GM19193 (cell line): ENCODE data around the gene MOGAT3.

Experiments used
- POLR2A ChIP-seq: IDR thresholded peaks from 4 replicates; pipeline ENCODE4 v1.6.1; 2011; ENCODE audit not compliant: insufficient read depth, insufficient read length; ENCODE audit errors: extremely low read depth

The MOGAT3 gene, protein sequence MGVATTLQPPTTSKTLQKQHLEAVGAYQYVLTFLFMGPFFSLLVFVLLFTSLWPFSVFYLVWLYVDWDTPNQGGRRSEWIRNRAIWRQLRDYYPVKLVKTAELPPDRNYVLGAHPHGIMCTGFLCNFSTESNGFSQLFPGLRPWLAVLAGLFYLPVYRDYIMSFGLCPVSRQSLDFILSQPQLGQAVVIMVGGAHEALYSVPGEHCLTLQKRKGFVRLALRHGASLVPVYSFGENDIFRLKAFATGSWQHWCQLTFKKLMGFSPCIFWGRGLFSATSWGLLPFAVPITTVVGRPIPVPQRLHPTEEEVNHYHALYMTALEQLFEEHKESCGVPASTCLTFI

DNA sequence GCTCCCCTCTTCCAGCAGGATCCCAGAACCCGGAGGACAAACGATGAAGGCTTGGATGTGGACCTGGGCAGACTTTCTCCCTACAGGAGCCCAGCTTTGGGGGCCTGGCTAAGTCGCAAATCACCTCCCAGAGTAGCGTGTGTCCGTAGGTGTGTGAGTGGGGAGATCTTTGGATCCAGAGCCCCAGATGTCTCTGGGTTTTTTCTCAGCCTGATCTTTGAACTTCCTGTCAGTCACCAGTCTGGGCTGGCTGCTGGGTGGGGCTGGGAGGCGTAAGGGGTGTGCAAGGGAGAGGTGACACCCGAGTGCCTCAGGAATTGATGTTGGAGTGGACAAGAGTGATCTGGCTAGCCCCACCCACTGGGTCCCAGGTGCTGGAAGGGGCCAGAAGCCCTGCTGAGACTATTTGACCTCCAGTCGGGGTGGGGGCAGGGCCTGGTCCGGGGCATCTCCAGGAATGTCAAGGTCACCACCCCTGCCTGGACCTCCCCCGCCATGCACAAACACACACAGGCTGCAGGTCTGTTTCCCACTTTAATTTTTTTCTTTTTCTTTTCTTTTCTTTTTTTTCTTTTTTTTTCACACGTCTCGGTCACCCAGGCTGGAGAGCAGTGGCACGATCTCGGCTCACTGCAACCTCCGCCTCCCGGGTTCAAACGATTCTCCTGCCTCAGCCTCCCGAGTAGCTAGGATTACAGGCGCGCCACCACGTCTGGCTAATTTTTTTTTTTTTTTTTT lies at the start of gene MOGAT3:
MOGAT3 (minus strand) TSS at position 175 of the 738 bp plus-strand sequence. CDS start 182 bp downstream, outside the sequence.
- TF ChIP-seq POLR2A: no peak

DNA sequence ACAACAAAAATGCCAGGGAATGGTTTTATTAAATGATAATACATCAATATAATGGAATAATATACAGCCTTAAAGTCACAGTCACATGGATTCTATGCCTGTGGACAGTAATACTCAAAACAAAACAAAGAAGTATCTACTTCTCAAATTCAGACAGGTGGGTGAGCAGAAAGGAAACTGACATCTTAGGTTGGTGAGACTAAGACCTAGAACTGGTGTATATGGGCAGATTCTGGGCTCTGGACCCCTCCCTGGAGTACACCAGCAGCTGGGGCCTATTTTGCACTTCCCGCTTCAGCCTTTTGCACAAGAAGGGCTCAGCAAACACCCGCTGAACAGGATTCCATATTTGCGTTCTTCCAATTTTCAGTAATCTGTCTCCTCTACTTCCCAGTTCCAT lies 49.5 kb upstream of the MOGAT3 start:
- no peak for TF ChIP-seq POLR2A

DNA sequence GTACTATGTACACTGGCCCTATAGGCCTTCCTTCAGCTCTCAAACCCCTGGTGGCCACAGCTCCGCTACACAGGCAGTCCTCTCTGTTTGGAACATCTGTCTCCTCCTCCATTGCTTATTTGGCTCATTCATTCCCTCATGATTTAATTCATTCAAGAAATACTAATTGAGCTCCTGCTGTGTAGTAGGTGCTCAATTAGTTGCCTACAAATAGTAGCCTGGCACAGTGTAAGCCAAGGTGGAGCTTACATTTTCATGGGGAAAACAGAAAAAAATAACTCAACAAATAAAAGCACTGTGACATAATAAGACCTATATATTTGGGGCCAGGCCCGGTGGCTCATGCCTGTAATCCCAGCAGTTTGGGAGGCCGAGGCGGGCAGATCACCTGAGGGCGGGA lies 47.4 kb upstream of the MOGAT3 start:
- no peak for TF ChIP-seq POLR2A

DNA sequence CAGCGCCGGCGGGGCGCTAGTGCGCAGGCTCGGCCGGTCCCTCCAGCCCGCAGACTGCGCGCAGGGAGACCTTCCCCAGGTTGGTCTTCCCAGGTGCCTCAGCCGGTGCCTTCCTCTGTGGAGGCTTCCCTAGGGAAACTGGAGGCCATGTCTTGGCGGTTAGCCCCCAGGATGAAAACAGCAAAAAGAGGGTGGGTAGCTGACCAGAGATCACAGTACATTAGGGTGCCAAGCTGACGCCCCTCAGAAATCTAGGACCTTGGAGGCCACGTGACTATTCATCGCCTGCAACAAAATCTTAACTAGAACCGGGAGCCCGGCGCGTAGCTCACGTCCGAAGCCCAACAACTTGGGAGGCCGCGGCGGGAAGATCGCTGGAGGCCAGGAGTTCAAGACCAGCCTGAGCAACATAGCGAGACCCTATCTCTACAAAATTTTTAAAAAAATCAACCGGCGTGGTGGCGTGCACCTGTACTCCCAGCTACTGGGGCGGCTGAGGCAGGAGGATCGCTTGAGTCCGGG lies 44.4 kb upstream of the MOGAT3 start:
- no peak for TF ChIP-seq POLR2A

DNA sequence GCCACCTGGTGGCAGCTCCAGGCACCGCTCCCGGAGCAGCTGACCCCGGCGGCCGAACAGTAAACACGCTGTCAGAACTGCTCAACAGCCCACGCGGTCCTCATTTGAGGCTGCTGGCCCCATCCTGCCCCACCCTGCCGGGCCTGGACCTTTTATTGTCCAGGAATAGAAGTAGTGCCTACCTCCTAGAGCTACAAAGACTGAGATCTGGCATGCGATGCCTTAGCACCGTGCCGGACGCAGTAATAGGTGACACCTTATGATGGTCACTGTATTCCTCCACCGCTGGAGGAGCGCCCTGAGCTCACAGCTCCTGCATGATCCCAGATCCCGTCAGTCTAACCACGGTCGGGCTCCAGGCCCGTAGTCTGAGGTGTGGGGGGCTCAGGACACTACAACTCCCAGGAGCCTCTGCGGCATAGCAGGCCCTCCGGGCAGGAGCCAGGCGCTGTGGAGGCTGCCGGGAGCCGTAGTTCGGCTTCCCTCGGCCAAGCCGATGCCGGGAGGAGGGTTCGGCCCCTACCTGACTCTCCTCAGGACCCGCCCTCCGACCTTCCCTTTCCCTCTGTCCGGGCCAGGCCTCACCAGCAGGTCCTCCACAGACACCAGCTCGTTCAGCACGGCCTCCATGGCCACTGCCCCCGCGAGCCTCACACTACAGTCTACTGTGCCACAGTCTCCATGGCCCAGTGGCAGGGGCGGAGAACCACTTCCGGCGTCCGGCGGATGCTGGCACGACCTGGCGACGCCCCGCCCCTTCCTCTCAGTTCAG lies 43.7 kb upstream of the MOGAT3 start, which contains the start of gene FIS1:
FIS1 (minus strand) TSS at position 707 of the 772 bp plus-strand sequence; CDS start at position 630, 77 bp downstream.
- peak; percentile 87 for TF ChIP-seq POLR2A

DNA sequence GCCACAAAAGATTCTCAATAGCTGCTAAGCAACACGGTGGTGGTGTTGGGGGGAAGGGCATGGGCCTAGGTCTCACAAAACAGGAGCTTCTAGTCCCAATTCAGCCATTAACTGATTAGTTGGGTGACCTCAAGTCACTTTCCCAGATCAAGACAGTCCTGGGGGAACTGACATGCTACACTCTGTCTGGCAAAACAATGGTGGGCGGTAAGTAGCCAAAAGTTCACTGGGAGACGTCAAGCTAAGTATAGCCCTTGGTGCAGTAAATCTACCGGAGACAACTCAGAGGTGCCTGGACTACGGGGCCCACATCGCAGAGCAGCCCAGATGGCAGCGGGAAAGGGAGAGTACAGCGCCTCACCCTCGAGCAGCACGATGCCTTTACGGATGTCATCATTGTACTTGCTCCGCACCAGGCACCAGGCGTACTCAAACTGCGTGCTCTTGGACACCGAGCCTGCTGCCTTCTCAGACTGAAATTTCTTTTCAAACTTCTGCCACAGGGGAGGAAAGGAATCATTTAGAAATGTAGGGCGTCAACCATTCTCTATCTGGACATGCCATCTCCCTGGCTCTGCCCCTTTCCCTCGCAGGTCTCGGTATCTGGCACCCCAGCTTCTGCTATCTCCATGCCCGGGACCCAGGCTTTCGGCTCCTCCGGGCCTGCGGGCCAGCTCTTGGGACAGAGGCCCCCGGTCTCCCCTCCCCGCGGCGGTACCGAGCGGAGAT lies 43.0 kb upstream of the MOGAT3 start:
- no peak for TF ChIP-seq POLR2A

DNA sequence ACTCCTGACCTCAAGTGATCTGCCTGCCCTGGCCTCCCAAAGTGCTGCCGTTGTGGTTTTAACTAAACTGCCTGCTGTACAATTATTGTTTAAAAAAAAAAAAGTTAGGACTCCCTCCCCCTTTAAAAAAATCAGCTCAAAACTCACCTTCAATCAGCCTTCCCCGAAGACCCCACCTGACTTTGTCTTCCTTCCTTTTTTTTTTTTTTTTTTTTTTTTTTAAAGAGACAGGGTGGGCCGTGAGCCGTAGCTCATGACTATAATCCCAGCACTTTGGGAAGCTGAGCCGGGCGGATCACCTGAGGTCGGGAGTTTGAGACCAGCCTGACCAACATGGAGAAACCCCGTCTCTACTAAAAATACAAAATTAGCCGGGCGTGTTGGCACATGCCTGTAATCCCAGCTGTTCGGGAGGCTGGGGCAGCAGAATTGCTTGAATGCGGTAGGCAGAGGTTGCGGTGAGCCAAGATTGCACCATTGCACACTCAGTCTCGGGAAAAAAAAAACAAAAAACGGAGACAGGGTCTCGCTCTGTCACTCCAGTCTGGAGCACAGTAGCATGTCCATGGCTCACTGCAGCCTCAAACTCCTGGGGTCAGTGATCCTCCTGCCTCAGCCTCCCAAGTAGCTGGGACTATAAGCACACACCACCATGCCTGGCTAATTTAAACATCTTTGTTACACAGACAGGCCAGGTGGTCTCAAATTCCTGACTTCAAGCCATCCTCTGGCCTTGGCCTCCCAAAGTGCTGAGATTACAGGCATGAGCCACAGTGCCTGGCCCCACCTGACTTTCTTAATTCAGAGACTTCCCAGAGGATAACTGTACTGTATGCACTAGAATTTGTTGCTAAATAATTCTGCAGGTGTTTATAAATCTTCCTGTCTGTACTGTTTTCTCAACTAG lies 40.9 kb upstream of the MOGAT3 start:
- no peak for TF ChIP-seq POLR2A

DNA sequence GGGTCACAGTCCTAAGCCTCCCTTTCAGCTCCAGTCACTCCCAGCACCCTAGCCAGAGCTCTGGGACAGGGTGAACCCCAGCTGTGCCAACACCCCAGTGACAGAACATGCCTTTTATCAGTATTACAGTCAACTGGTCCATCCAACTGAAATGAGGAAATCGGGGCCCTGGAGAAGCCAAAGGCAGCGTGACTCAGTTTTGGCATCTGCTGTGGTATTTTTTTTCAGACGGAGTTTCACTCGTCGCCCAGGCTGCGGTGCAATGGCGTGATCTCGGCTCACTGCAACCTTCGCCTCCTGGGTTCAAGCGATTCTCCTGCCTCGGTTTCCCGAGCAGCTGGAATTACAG lies 40.2 kb upstream of the MOGAT3 start:
- TF ChIP-seq POLR2A: no peak

DNA sequence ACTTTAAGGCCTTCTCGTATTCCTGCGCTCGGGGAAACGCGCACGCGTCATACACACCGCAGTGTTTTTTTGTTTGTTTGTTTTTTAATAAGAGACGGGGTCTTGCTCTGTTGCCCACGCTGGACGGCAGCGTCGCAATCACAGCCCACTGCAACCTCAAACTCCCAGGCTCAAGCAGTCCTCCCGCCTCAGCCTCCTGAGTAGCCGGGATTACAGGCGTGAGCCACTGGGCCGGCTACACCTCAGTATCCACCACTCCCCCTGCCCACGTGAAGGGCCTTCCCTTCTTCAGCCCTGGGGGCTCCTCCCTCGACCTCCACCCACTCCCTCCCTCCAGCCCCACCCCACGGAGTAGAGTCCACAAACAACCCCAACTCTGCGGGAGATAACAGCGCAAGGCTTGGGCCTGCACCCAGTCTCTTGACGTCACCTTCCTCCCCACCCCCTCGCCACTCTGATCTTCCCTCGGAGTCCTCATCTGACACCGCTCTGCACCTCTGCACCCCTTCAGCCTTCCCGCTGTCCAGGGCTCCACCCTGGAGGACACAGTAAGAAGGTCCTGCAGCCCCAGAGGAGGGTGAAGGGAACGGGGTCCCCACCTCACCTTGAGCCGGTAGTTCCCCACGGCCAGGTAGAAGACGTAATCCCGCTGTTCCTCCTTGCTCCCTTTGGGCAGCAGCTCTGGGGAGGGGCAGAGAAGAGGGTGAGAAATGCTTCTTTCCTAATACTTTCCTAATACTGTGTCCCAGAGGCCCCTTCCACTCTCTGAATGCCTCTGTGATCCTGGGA lies 39.6 kb upstream of the MOGAT3 start:
- TF ChIP-seq POLR2A: no peak

DNA sequence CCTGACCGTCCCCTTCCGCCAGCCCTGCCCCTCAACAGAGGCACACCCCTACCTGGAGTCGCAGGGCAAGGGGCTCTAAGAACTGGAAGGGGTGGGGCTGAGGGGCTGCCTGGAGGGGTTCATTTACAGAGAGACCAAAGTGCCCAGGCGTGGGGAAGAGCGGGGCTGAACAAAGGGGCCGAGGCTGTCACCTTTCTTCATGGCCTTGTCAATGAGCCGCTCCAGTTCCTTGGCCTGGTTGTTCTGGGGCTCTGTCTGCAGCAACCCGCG lies 39.0 kb upstream of the MOGAT3 start:
- no peak for TF ChIP-seq POLR2A

DNA sequence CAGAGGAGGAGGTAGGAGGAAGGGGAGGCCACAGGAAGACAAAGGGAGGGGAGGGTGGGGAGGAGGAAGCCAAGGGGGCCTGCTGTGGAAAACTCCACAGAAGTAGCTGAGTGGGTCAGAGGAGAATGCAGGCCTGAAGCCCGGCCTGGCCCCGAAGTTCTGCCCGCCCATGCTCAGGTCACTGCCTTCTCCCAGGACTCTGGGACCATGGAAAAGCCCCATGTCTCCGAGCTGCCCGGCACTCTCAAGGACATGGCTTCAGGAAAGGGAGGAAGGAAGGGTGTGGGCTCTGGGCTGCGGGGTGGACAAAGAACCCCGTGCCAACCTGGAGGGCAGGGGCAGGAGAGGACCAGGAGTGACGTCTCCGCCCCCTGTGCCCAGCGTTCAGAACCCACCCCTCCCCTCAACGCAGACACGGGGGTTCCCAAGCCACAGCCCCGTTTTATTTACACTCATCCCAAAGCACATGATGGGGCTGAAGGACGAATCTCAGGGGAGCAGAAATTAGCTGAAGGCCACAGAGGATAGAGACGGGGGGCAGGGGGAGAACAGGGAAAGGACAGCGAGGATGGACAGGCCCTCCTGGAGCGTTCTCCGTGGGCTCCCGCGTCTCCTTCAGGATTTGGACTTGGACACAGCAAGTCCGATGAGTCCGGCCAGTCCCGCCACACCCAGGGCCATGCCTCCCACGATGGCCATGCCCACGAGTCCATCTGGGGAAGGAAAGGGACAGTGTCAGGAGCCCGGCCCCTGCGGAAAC lies 38.5 kb upstream of the MOGAT3 start:
- no peak for TF ChIP-seq POLR2A
